IMR-90 (cell line): Measurements from ENCODE around the gene S100A8. TPM values are rescaled to one million over a fixed set of nuclear protein-coding genes. Genes with fewer than 3 reads are reported as not detected.

Source experiments
- ATAC-seq: fragments of 200-7000 bp; cut with Tn5 transposase; 2 replicates; pipeline ENCODE4 v1.9.1; 2020; ENCODE audit warnings: low read depth, mild to moderate bottlenecking, moderate library complexity
- BruUV-seq: library from RNA; stranded (reverse); fragments of 400-500 nt; replicated peaks from 2 replicates; lab custom pipeline; 2021; lab: Mats Ljungman, UMichigan
- CTCF ChIA-PET: fragments of 300-600 bp; formaldehyde crosslinking; extraction: SDS; loops from one replicate; lab custom pipeline; 2021; ENCODE audit warnings: antibody characterized with exemption; lab: Yijun Ruan, JAX
- POLR2A ChIA-PET: fragments of 300-600 bp; sonication (Branson Sonifier 250); formaldehyde crosslinking; loops from one replicate; lab custom pipeline; 2022; ENCODE audit warnings: antibody characterized with exemption; ENCODE audit not compliant: unreplicated experiment; lab: Charles Lee
- DNase-seq: peaks from one replicate; pipeline ENCODE4 v3.0.0; 2013
- H2AFZ ChIP-seq: replicated peaks from 2 replicates; pipeline ENCODE3; 2013; ENCODE audit warnings: low read length, mild to moderate bottlenecking; ENCODE audit not compliant: poor library complexity
- H2AK5ac ChIP-seq: 2 replicates; pipeline ENCODE4 v1.6.1; 2013; ENCODE audit warnings: low read depth, low read length, inconsistent platforms
- H2AK9ac ChIP-seq: replicated peaks from 2 replicates; pipeline ENCODE3; 2013; ENCODE audit warnings: mild to moderate bottlenecking, low read depth, low read length, moderate library complexity; ENCODE audit not compliant: poor library complexity
- H2BK120ac ChIP-seq: 2 replicates; pipeline ENCODE4 v1.6.1; 2013; ENCODE audit warnings: low read depth, low read length, inconsistent platforms
- H2BK15ac ChIP-seq: 3 replicates; pipeline ENCODE4 v1.6.1; 2013; ENCODE audit warnings: low read depth, low read length, inconsistent platforms
- H2BK20ac ChIP-seq: 2 replicates; pipeline ENCODE4 v1.6.1; 2013; ENCODE audit warnings: low read depth, mild to moderate bottlenecking, inconsistent platforms, low read length, moderate library complexity
- H2BK5ac ChIP-seq: 2 replicates; pipeline ENCODE4 v1.6.1; 2013; ENCODE audit warnings: mild to moderate bottlenecking, low read depth, low read length, inconsistent platforms; ENCODE audit not compliant: poor library complexity, severe bottlenecking
- H3K14ac ChIP-seq: replicated peaks from 2 replicates; pipeline ENCODE4 v1.6.1; 2013; ENCODE audit warnings: low read depth, low read length, inconsistent platforms
- H3K18ac ChIP-seq: 2 replicates; pipeline ENCODE4 v1.6.1; 2013; ENCODE audit warnings: low read depth, low read length, control low read depth
- H3K23ac ChIP-seq: 2 replicates; pipeline ENCODE4 v1.6.1; 2013; ENCODE audit warnings: low read depth, low read length, inconsistent platforms
- H3K27ac ChIP-seq: 2 replicates; pipeline ENCODE4 v1.5.1; 2013; ENCODE audit warnings: mild to moderate bottlenecking, control low read depth, low read length; ENCODE audit not compliant: insufficient read depth
- H3K27me3 ChIP-seq: 2 replicates; pipeline ENCODE4 v1.6.1; 2013; ENCODE audit warnings: low read length; ENCODE audit not compliant: control insufficient read depth, insufficient read depth
- H3K36me3 ChIP-seq: 2 replicates; pipeline ENCODE4 v1.6.1; 2013; ENCODE audit warnings: low read length, mixed read lengths; ENCODE audit not compliant: control insufficient read depth, insufficient read depth
- H3K4ac ChIP-seq: 2 replicates; pipeline ENCODE4 v1.6.1; 2013; ENCODE audit warnings: low read depth, low read length, inconsistent platforms
- H3K4me1 ChIP-seq: 2 replicates; pipeline ENCODE4 v1.6.1; 2013; ENCODE audit warnings: low read length, mixed read lengths; ENCODE audit not compliant: control insufficient read depth, insufficient read depth
- H3K4me2 ChIP-seq: 2 replicates; pipeline ENCODE4 v1.6.1; 2013; ENCODE audit warnings: low read depth, mild to moderate bottlenecking, control low read depth, low read length, moderate library complexity
- H3K4me3 ChIP-seq: 2 replicates; pipeline ENCODE4 v1.5.1; 2013; ENCODE audit warnings: low read depth, mild to moderate bottlenecking, control low read depth, low read length, moderate library complexity; ENCODE audit not compliant: insufficient read depth
- H3K56ac ChIP-seq: 2 replicates; pipeline ENCODE4 v1.6.1; 2013; ENCODE audit warnings: low read length, inconsistent platforms; ENCODE audit not compliant: insufficient read depth; ENCODE audit errors: extremely low read depth
- H3K79me1 ChIP-seq, 2 experiments: 2 replicates each; pipeline ENCODE4 v1.6.1; 2013; ENCODE audit warnings: low read length in 2 of 2, inconsistent platforms in 1 of 2, low read depth in 1 of 2
- H3K9ac ChIP-seq: 2 replicates; pipeline ENCODE4 v1.6.1; 2013; ENCODE audit warnings: low read depth, low read length, control low read depth
- H3K9me1 ChIP-seq: 2 replicates; pipeline ENCODE4 v1.6.1; 2013; ENCODE audit warnings: low read length, inconsistent platforms; ENCODE audit not compliant: insufficient read depth
- H3K9me3 ChIP-seq: 2 replicates; pipeline ENCODE4 v1.6.1; 2013; ENCODE audit warnings: low read length; ENCODE audit not compliant: control insufficient read depth, insufficient read depth
- H4K20me1 ChIP-seq: 2 replicates; pipeline ENCODE4 v1.6.1; 2013; ENCODE audit warnings: low read length, inconsistent platforms; ENCODE audit not compliant: insufficient read depth
- H4K5ac ChIP-seq: 2 replicates; pipeline ENCODE4 v1.6.1; 2013; ENCODE audit warnings: mild to moderate bottlenecking, low read depth, low read length, control low read depth
- H4K8ac ChIP-seq, 2 experiments: 2 replicates each; pipeline ENCODE4 v1.6.1; 2013; ENCODE audit warnings: low read depth in 2 of 2, low read length in 2 of 2, control low read depth in 1 of 2, inconsistent platforms in 1 of 2
- H4K91ac ChIP-seq: 2 replicates; pipeline ENCODE4 v1.6.1; 2013; ENCODE audit warnings: low read depth, low read length, inconsistent platforms; ENCODE audit not compliant: insufficient read depth
- CEBPB ChIP-seq: IDR thresholded peaks from 2 replicates; pipeline ENCODE4 v1.6.1; 2012; ENCODE audit warnings: low read depth, low read length, improper control_type of control experiment
- CHD1 ChIP-seq: IDR thresholded peaks from 2 replicates; pipeline ENCODE4 v1.6.1; 2012; ENCODE audit warnings: low read depth, low read length, improper control_type of control experiment
- POLR2A ChIP-seq: IDR thresholded peaks from 2 replicates; pipeline ENCODE4 v1.6.1; 2012; ENCODE audit warnings: mild to moderate bottlenecking, low read depth, low read length
- RFX5 ChIP-seq: IDR thresholded peaks from 2 replicates; pipeline ENCODE4 v1.8.0; 2012; ENCODE audit warnings: low read depth, mild to moderate bottlenecking, low read length, moderate library complexity
- WGBS, 2 experiments: methylation state at CpG; one replicate each; pipeline versions ENCODE4 v1.1.5 to v1.1.7; 2013; ENCODE audit warnings: missing lambda C conversion rate in 2 of 2; ENCODE audit not compliant: insufficient read length in 1 of 2; ENCODE audit errors: extremely low coverage in 2 of 2; 5-methylcytosine and 5-hydroxymethylcytosine counted together
- dilution Hi-C: fragments of 300-500 bp; cut with HindIII; formaldehyde crosslinking; loops from one replicate; pipeline ENCODE4 v1.14.3; 2018; ENCODE audit warnings: low sequenced_read_pairs; ENCODE audit not compliant: unreplicated experiment
- in situ Hi-C: fragments of 300-500 bp; cut with MboI; formaldehyde crosslinking; loops from 3 replicates; pipeline ENCODE4 v1.14.3; 2019; ENCODE audit warnings: low sequenced_read_pairs, inconsistent platforms, mixed read lengths
- intact Hi-C: fragments of 100-400 bp; cut with micrococcal nuclease; formaldehyde crosslinking; loops from 2 replicates; pipeline ENCODE4 v1.10.0; 2022
- polyA plus RNA-seq, 3 experiments: library from polyadenylated mRNA; depleted of rRNA; stranded (reverse); fragments of >200 nt; gene quantifications; 2 replicates each; pipeline ENCODE4 v1.2.3, GENCODE V29; 2012; ENCODE audit warnings: low replicate concordance in 1 of 3
- total RNA-seq: library from RNA; depleted of rRNA; stranded (reverse); fragments of >200 nt; gene quantifications from 2 replicates; pipeline ENCODE4 v1.2.3, GENCODE V29; 2012
- TF ChIP-seq, protein P1 (sequence below): conservative IDR thresholded peaks from 2 replicates; pipeline ENCODE4 v1.5.1; 2012; ENCODE audit warnings: mild to moderate bottlenecking, low read depth, low read length, improper control_type of control experiment

The S100A8 gene
- total and polyA plus RNA-seq, 2 of the 4 experiments (the other 2 are of a cell fraction): not detected

DNA sequence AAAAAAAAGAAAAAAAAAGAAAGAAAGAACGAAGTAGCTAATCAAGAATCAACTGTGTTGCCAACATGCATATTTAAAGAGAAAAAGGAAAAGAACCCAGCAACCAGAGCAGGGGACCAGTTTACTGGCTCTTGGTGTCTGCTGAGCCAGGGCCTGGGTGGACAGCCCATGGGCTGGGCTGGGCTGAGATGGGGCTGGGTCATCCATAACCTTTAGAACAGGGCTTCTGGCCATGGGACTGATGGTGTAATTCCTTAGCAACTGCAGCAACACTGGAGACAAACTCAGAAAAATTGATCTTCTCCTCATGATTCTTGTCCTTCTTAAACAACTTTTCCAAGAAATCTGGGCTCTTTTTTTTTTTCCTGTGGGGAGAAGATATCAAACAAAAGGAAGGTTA, 35.9 kb upstream of the S100A8 start:
- Histone ChIP-seq H2BK15ac (no peak overlapping the region), H3K4me2 (no peak overlapping the region), H3K27ac (no peak overlapping the region), H3K9me3 (no peaks in the 10 kb centered on the region), H3K56ac (no peak overlapping the region), H2BK20ac (no peak overlapping the region), H3K9me1 (peaks cover 3% of the 10 kb centered on the region; the same call in 1 of the 2 replicates), H3K18ac (no peak overlapping the region), H3K4ac (no peak overlapping the region), H3K27me3 (peaks cover 6% of the 10 kb centered on the region; the same call in 1 of the 2 replicates), H2AK9ac (no peak overlapping the region), H4K20me1 (no peaks in the 10 kb centered on the region), H2BK5ac (no peak overlapping the region), H3K4me3 (no peak overlapping the region), H3K14ac (no peak overlapping the region), H2BK120ac (no peak overlapping the region), H4K91ac (no peak overlapping the region), H2AFZ (no peak overlapping the region), H3K4me1 (no peaks in the 10 kb centered on the region), H4K5ac (no peak overlapping the region), H3K36me3 (no peaks in the 10 kb centered on the region), H2AK5ac (no peak overlapping the region), H3K79me1 (no peaks in the 10 kb centered on the region), H3K23ac (no peak overlapping the region), H3K9ac (no peak overlapping the region), H4K8ac (no peak overlapping the region)
- TF ChIP-seq RFX5: no peak
- TF ChIP-seq CEBPB: no peak
- TF ChIP-seq, protein P1, sequence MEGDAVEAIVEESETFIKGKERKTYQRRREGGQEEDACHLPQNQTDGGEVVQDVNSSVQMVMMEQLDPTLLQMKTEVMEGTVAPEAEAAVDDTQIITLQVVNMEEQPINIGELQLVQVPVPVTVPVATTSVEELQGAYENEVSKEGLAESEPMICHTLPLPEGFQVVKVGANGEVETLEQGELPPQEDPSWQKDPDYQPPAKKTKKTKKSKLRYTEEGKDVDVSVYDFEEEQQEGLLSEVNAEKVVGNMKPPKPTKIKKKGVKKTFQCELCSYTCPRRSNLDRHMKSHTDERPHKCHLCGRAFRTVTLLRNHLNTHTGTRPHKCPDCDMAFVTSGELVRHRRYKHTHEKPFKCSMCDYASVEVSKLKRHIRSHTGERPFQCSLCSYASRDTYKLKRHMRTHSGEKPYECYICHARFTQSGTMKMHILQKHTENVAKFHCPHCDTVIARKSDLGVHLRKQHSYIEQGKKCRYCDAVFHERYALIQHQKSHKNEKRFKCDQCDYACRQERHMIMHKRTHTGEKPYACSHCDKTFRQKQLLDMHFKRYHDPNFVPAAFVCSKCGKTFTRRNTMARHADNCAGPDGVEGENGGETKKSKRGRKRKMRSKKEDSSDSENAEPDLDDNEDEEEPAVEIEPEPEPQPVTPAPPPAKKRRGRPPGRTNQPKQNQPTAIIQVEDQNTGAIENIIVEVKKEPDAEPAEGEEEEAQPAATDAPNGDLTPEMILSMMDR: no peak
- TF ChIP-seq CHD1: no peak
- no peak for TF ChIP-seq POLR2A
- POLR2A ChIA-PET: no interaction called here
- in situ Hi-C loops (no loop called here), intact Hi-C loops (no loop called here), dilution Hi-C loops (no loop called here)
- no TSS peak for BruUV-seq
- DNase-seq (no peak), ATAC-seq (no peak)
- no CpG with 5 or more reads among the region's 1 CpG for WGBS, 2 experiments
- CTCF ChIA-PET: no interaction called here
